Neural cell (in vitro differentiated cells): Measurements from ENCODE around the gene NOX4. TPM values are rescaled to one million over a fixed set of nuclear protein-coding genes. Genes with fewer than 3 reads are reported as not detected.
"Not testable (repeated sequence)": the region's sequence is repeated elsewhere in the genome, so short reads cannot be mapped to it uniquely, and the experiment has no call there.

ENCODE experiments used
- H2AFZ ChIP-seq: fragments of 200-600, 300-800 bp; sonication (generic), shearing (Covaris generic); 2 replicates; pipeline ENCODE4 v1.6.0; 2014; ENCODE audit warnings: low read depth, mild to moderate bottlenecking, antibody characterized with exemption, low read length, moderate library complexity
- H3F3A ChIP-seq: fragments of 200-600 bp; shearing (Covaris generic); 2 replicates; pipeline ENCODE4 v1.6.1; 2016; ENCODE audit warnings: mild to moderate bottlenecking, moderate library complexity, mixed read lengths, antibody characterized with exemption, low read length; ENCODE audit not compliant: insufficient read depth, poor library complexity, severe bottlenecking
- H3K27ac ChIP-seq: fragments of 200-600, 300-800 bp; sonication (generic), shearing (Covaris generic); 2 replicates; pipeline ENCODE4 v1.5.1; 2014; ENCODE audit warnings: mild to moderate bottlenecking, low read length, moderate library complexity
- H3K27me3 ChIP-seq: fragments of 300-800, 200-600 bp; sonication (generic), shearing (Covaris generic); 2 replicates; pipeline ENCODE4 v1.6.0; 2014; ENCODE audit warnings: mild to moderate bottlenecking, low read depth, low read length, moderate library complexity; ENCODE audit not compliant: insufficient read depth
- H3K36me3 ChIP-seq: fragments of 300-800, 200-600 bp; sonication (generic), shearing (Covaris generic); 2 replicates; pipeline ENCODE4 v1.5.1; 2014; ENCODE audit warnings: mild to moderate bottlenecking, antibody characterized with exemption, low read length, moderate library complexity; ENCODE audit not compliant: insufficient read depth
- H3K4me2 ChIP-seq: fragments of 300-800, 200-600 bp; sonication (generic), shearing (Covaris generic); 2 replicates; pipeline ENCODE4 v1.6.0; 2014; ENCODE audit warnings: mild to moderate bottlenecking, low read length
- H3K4me3 ChIP-seq: fragments of 300-800, 200-600 bp; sonication (generic), shearing (Covaris generic); 2 replicates; pipeline ENCODE4 v1.5.1; 2014; ENCODE audit warnings: mild to moderate bottlenecking, low read length, moderate library complexity
- H3K79me2 ChIP-seq: fragments of 200-600 bp; shearing (Covaris generic); replicated peaks from 2 replicates; pipeline ENCODE4 v1.6.0; 2014; ENCODE audit warnings: mild to moderate bottlenecking, low read length, moderate library complexity; ENCODE audit not compliant: insufficient read depth
- H3K9ac ChIP-seq: fragments of 300-800, 200-600 bp; sonication (generic), shearing (Covaris generic); 2 replicates; pipeline ENCODE4 v1.6.1; 2016; ENCODE audit warnings: mild to moderate bottlenecking, low read length, mixed read lengths
- H3K9me2 ChIP-seq: fragments of 200-600 bp; shearing (Covaris generic); 2 replicates; pipeline ENCODE4 v1.6.1; 2016; ENCODE audit warnings: mild to moderate bottlenecking, low read length, mixed read lengths; ENCODE audit not compliant: insufficient read depth
- H3K9me3 ChIP-seq: fragments of 200-600, 300-800 bp; sonication (generic), shearing (Covaris generic); 2 replicates; pipeline ENCODE4 v1.6.1; 2016; ENCODE audit warnings: mild to moderate bottlenecking, mixed run types, low read length, moderate library complexity, mixed read lengths
- H4K20me1 ChIP-seq: fragments of 200-600 bp; shearing (Covaris generic); 2 replicates; pipeline ENCODE4 v1.6.1; 2016; ENCODE audit warnings: mild to moderate bottlenecking, mixed run types; ENCODE audit not compliant: insufficient read depth
- EP300 ChIP-seq: fragments of 450-650 bp; conservative IDR thresholded peaks from 2 replicates; pipeline ENCODE4 v1.6.1; 2014; ENCODE audit warnings: antibody characterized with exemption, mild to moderate bottlenecking, moderate library complexity; ENCODE audit not compliant: poor library complexity, severe bottlenecking
- EZH2 ChIP-seq: fragments of 200-600, 300-800 bp; shearing (Covaris generic), sonication (generic); IDR thresholded peaks from 2 replicates; pipeline ENCODE4 v1.6.1; 2014; ENCODE audit warnings: antibody characterized with exemption, low read length, borderline replicate concordance, mild to moderate bottlenecking; ENCODE audit not compliant: insufficient read depth, poor library complexity, severe bottlenecking
- MXI1 ChIP-seq: fragments of 450-650 bp; conservative IDR thresholded peaks from 2 replicates; pipeline ENCODE4 v1.6.1; 2014; ENCODE audit warnings: antibody characterized with exemption, mild to moderate bottlenecking; ENCODE audit not compliant: poor library complexity, severe bottlenecking
- POLR2AphosphoS5 ChIP-seq: IDR thresholded peaks from 2 replicates; pipeline ENCODE4 v1.6.1; 2012
- RAD21 ChIP-seq: fragments of 450-650 bp; conservative IDR thresholded peaks from 2 replicates; pipeline ENCODE4 v1.6.1; 2014; ENCODE audit warnings: antibody characterized with exemption, mild to moderate bottlenecking, moderate library complexity
- SMC3 ChIP-seq: fragments of 450-650 bp; conservative IDR thresholded peaks from 2 replicates; pipeline ENCODE4 v1.6.1; 2014; ENCODE audit warnings: antibody characterized with exemption, mild to moderate bottlenecking, moderate library complexity; ENCODE audit not compliant: poor library complexity
- TAF1 ChIP-seq: IDR thresholded peaks from 2 replicates; pipeline ENCODE4 v1.6.1; 2012; ENCODE audit warnings: low read depth
- polyA plus RNA-seq: library from polyadenylated mRNA; depleted of rRNA; stranded (reverse); fragments of >200 nt; gene quantifications from 2 replicates; pipeline ENCODE4 v1.2.3, GENCODE V29; 2014
- TF ChIP-seq, protein P1 (sequence below): fragments of 450-650 bp; IDR thresholded peaks from 2 replicates; pipeline ENCODE4 v1.5.1; 2014; ENCODE audit warnings: antibody characterized with exemption, mild to moderate bottlenecking, moderate library complexity; ENCODE audit not compliant: poor library complexity, severe bottlenecking
- TF ChIP-seq, protein P2 (sequence below): IDR thresholded peaks from 2 replicates; pipeline ENCODE4 v1.6.1; 2012; ENCODE audit warnings: borderline replicate concordance

NOX4 gene
- polyA plus RNA-seq, 1 donor from 2014 or later: 0.71 TPM

DNA sequence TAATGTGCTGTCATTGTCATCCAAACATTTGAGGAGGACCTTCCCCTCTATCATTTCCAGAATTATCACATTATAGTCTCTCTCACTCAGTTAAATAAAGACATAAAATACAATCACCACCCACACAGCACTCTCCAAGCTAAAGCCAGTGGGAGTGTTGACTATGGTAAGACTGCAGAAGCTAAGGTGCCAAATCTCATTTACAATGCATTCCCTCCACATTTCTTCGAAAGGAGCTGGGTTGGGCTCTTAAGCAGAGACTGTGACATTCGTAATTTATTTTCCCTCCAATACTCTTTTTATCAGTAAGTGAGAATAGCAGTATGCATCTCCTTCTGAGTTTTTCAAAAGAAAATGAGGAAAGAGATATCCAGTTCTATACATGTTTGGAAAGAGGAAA lies 74.2 kb downstream of the NOX4 start:
- H3K27ac ChIP-seq: no peak overlapping the region
- no peaks in the 10 kb centered on the region for H3F3A ChIP-seq
- H3K27me3 ChIP-seq: no peaks in the 10 kb centered on the region
- no peaks in the 10 kb centered on the region for H3K36me3 ChIP-seq
- H3K79me2 ChIP-seq: no peaks in the 10 kb centered on the region
- H2AFZ ChIP-seq: no peak overlapping the region
- H3K4me3 ChIP-seq: no peak overlapping the region
- no peak overlapping the region for H3K9ac ChIP-seq
- no peak for TF ChIP-seq EP300
- TF ChIP-seq, protein P1, sequence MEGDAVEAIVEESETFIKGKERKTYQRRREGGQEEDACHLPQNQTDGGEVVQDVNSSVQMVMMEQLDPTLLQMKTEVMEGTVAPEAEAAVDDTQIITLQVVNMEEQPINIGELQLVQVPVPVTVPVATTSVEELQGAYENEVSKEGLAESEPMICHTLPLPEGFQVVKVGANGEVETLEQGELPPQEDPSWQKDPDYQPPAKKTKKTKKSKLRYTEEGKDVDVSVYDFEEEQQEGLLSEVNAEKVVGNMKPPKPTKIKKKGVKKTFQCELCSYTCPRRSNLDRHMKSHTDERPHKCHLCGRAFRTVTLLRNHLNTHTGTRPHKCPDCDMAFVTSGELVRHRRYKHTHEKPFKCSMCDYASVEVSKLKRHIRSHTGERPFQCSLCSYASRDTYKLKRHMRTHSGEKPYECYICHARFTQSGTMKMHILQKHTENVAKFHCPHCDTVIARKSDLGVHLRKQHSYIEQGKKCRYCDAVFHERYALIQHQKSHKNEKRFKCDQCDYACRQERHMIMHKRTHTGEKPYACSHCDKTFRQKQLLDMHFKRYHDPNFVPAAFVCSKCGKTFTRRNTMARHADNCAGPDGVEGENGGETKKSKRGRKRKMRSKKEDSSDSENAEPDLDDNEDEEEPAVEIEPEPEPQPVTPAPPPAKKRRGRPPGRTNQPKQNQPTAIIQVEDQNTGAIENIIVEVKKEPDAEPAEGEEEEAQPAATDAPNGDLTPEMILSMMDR: no peak
- no peak for TF ChIP-seq TAF1
- TF ChIP-seq, protein P2, sequence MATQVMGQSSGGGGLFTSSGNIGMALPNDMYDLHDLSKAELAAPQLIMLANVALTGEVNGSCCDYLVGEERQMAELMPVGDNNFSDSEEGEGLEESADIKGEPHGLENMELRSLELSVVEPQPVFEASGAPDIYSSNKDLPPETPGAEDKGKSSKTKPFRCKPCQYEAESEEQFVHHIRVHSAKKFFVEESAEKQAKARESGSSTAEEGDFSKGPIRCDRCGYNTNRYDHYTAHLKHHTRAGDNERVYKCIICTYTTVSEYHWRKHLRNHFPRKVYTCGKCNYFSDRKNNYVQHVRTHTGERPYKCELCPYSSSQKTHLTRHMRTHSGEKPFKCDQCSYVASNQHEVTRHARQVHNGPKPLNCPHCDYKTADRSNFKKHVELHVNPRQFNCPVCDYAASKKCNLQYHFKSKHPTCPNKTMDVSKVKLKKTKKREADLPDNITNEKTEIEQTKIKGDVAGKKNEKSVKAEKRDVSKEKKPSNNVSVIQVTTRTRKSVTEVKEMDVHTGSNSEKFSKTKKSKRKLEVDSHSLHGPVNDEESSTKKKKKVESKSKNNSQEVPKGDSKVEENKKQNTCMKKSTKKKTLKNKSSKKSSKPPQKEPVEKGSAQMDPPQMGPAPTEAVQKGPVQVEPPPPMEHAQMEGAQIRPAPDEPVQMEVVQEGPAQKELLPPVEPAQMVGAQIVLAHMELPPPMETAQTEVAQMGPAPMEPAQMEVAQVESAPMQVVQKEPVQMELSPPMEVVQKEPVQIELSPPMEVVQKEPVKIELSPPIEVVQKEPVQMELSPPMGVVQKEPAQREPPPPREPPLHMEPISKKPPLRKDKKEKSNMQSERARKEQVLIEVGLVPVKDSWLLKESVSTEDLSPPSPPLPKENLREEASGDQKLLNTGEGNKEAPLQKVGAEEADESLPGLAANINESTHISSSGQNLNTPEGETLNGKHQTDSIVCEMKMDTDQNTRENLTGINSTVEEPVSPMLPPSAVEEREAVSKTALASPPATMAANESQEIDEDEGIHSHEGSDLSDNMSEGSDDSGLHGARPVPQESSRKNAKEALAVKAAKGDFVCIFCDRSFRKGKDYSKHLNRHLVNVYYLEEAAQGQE: no peak
- no peak for TF ChIP-seq RAD21
- no peak for TF ChIP-seq EZH2
- TF ChIP-seq POLR2AphosphoS5: no peak
- TF ChIP-seq SMC3: no peak
- TF ChIP-seq MXI1: no peak
- no peaks in the 10 kb centered on the region for H4K20me1 ChIP-seq
- no peaks in the 10 kb centered on the region for H3K9me3 ChIP-seq
- H3K4me2 ChIP-seq: no peak overlapping the region
- no peaks in the 10 kb centered on the region for H3K9me2 ChIP-seq

DNA sequence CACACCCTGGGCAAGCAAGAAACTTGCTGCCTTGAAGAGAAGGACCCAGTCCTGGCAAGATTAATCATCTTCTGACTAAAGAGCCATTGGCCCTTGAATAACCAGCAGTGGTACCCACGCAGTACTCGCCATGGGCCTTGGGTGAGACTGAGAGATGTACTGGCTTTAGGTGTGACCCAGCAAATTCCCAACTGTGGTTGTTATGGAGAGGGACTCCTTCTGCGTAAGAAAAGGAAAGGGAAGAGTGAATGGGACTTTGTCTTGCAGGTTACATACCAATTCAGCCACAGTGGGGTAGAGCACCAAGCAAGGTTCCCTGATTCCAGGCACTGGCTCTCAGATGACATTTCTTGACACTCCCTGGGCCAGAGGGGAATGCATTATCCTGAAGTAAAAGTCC lies 80.1 kb downstream of the NOX4 start:
- not testable (repeated sequence) for H3K36me3 ChIP-seq, H3K79me2 ChIP-seq, H3K9me2 ChIP-seq, H3K9ac ChIP-seq, H2AFZ ChIP-seq, H3F3A ChIP-seq, H4K20me1 ChIP-seq, H3K9me3 ChIP-seq, H3K27me3 ChIP-seq, H3K4me2 ChIP-seq, H3K4me3 ChIP-seq, H3K27ac ChIP-seq

DNA sequence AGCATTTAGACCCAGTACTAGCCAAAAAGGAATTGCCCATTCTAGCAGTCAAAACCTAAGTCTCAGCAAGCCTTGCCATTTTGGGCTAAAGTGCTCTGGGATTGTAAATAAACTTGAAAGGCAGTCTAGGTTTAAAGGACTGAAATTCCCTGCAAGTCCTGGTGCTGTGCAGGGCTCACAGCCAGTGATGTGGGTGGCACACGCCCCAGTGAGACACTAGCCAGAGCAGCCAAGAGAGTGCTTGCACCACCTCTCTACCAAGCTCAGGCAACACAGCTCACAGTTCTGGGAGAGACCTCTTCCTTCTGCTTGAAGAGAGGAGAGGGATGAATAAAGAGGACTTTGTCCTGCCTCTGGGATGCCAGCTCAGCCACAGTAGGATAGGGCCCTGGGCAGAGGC lies 80.5 kb downstream of the NOX4 start:
- not testable (repeated sequence) for H3F3A ChIP-seq, H3K36me3 ChIP-seq, H2AFZ ChIP-seq, H3K4me2 ChIP-seq, H3K27me3 ChIP-seq, H3K4me3 ChIP-seq, H3K9me3 ChIP-seq, H3K27ac ChIP-seq, H4K20me1 ChIP-seq, H3K79me2 ChIP-seq, H3K9ac ChIP-seq, H3K9me2 ChIP-seq

DNA sequence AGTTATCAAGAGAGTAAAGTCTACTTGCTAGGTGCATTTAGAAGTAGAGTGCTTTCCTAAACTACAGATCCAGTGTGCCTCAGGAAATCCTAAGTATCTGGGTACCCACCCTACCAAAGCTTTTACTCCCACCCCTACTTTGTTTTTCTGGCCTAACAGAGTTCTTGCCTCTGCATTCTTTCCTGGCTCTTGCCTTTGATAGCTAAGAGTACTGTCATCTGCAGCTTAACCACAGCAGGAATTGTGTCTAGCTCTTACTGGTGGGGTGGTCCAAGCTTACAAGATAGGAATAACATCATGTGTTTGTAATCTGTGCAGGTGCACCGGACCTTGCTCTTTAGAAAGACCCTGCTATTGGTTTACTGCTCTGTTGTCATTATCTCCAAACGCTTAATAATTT lies 82.7 kb downstream of the NOX4 start:
- H3K4me3 ChIP-seq, H3K36me3 ChIP-seq, H3K9me3 ChIP-seq, H3K9me2 ChIP-seq, H3F3A ChIP-seq, H3K4me2 ChIP-seq, H3K27me3 ChIP-seq, H4K20me1 ChIP-seq, H3K79me2 ChIP-seq, H3K27ac ChIP-seq, H2AFZ ChIP-seq, H3K9ac ChIP-seq: not testable (repeated sequence)
